HG03159 (cell line): ENCODE results near the gene FGD4.
A peak's percentile ranks its signal among the peaks of the same experiment; 100 is the strongest.

Experiments
- ATAC-seq: cut with Tn5 transposase; IDR thresholded peaks from one replicate; pipeline ENCODE4 v1.9.1; 2021; ENCODE audit warnings: mild to moderate bottlenecking, moderate library complexity; ENCODE audit not compliant: unreplicated experiment

The FGD4 gene

DNA sequence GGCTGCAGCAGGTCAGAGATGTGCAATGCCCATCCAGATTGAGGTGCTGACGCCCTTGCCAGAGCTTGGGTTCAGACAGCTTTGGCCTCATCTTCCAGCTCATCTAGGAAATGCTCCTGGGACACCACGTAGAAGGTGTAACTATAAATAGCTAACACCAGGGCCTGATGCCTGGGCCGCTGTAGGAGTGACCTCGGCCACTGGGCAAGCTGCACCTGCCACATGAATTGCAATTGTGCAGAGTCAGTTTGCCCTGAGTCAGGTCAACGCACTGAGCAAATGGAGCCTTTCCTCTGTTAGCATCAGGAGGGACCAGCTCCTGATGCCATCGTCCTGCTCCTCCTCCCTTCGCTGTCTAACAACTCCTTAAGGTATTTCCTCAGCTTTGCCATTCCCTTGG is 262.3 kb downstream of the FGD4 start:
- no peak for ATAC-seq

- no peak for ATAC-seq
Observed at GRCh38 chr12:32662665-32663064, 263.3 kb downstream of the FGD4 start.

GRCh38 chr12:32666018-32666417 is 266.7 kb downstream of the FGD4 start:
- no peak for ATAC-seq

DNA sequence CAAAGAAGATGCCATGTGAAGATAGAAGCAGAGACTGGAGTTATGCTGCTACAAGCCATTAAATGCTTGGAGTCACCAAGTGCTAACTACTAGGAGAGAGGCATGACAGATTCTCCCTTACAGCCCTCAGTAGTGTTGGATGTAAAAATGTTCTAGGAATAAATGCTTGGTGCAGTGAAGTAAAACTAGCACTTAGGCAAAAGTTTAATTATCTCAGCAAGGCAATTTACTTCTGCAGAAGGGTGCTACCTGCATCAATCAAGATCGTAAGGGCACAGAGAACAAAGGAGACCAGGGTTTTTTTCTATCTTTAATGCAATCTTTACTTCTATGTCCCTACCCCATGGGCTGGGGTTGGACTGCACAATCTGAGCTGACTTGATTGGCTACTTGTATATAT is 270.2 kb downstream of the FGD4 start:
- no peak for ATAC-seq

- ATAC-seq = no peak
Observed at GRCh38 chr12:32671930-32672780, 272.8 kb downstream of the FGD4 start.

GRCh38 chr12:32679091-32679919 is 279.9 kb downstream of the FGD4 start, which contains the start of gene DNM1L:
Gene DNM1L (plus strand): TSS chr12:32679301. CDS start chr12:32679364, 63 bp downstream.
- peak; percentile 97 for ATAC-seq

GRCh38 chr12:32679920-32680237 is 280.5 kb downstream of the FGD4 start:
- no peak for ATAC-seq

DNA sequence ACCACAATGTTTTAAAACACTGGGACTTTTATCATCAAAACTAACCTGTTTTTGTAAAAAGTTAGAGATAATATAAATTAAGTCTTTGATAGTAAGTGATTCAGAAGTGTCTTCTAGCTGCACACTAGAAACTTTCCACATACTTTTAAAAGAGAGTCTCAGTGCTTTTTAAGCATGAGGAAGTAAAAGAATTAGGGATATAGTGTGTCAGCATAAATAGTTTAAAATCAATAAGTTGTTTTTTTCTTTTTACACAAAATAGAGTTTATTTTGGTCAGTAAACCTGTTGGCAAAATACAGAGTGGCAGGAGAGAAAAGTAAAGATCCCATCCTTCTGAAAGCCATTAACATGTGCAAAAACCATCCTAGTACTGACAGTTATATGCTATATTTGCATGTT is 281.4 kb downstream of the FGD4 start:
- no peak for ATAC-seq

DNA sequence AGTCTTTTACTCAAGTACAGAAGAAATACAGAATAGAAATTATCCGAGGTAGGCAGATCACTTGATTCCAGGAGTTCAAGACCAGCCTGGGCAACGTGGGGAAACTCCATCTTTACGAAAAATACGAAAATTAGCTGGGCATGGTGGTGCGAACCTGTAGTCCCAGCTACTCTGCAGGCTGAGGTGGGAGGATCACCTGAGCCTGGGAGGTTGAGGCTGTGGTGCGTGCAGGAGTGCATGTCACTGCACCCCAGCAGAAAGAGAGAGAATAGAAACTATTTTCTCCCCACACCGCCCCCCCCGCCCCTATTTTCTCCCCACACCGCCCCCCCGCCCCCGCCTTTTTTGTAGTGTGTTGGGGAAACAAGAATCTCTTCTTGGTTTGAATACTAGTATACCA is 281.9 kb downstream of the FGD4 start:
- ATAC-seq = no peak

- no peak for ATAC-seq
Observed at GRCh38 chr12:32686340-32686739, 287.0 kb downstream of the FGD4 start.

DNA sequence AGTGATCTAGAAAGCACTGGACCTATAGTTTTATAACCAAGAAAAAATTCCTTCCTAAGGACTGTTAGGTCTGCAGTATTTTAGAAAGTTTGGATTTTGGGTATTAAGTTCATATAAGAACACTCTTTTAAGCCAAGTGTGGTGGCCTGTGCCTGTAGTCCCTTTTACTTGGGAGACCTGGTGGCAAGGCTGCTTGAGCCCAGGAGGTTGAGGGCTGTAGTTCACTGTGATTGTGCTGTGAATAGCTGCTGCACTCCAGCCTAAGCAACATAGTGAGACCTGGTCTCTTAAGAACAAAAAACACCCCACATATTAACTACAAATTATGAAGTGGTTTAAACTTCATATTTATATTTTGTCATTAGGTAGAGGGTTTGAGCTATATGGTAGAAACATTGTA is 289.4 kb downstream of the FGD4 start:
- ATAC-seq = no peak

DNA sequence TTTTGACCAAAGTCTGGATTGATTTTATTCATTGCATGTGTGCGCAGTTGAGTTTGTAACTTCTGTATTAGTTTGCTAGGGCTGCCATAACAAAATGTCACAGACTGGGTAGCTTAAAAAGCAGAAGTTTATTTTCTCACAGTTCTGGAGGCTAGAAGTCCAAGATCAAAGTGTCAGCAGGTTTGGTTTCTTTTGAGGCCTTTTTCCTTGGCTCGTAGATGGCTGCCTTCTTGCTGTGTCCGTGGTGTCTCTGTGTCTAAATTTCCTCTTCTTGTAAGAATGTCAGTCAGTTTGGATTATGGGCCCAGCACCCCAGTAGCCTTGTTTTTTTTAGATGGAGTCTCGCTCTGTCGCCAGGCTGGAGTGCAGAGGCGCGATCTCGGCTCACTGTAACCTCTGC is 291.6 kb downstream of the FGD4 start:
- no peak for ATAC-seq

DNA sequence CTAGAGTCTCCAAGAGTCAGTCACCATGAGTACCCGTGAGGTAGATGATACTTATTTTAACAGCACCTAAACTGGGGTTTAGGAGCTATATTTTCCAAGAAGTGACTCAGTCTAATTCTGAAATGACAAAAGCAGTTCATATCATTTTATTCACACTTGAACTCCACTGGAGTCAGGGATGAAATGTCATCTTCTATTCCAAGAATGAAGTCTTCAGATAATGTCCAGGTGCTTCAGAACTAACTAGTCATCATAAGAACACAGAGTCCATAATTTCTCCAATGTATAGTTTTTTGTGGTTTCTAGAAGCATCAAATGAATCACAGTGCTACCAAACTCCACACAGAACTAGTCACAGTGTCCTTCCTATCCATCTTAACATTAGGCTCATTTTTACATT is 293.0 kb downstream of the FGD4 start:
- no peak for ATAC-seq

DNA sequence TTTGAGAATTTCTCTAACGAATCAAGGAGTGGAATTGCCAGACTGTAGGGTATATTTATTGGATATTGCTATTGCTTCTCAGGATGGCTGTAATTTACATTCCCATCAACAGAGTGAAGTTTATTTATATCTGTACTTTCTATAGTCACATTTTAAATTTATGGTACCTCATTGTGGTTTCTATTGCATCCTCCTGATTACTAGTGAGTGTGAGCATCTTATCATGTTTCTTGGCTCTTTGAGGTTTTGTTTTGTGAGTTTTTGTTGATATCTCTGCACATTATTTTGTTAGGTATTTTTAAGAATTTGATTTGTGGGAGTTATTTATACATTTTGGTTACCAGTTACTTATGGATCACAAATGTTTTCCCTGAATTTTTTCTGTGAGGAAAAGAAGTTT is 293.7 kb downstream of the FGD4 start:
- no peak for ATAC-seq
